HuH-7.5 (cell line): Measurements from ENCODE around the gene KRTAP5-4.

Experiments used
- DNase-seq: peaks from one replicate; pipeline ENCODE4 v3.0.0; 2011; ENCODE audit warnings: low spot score

Gene KRTAP5-4

DNA sequence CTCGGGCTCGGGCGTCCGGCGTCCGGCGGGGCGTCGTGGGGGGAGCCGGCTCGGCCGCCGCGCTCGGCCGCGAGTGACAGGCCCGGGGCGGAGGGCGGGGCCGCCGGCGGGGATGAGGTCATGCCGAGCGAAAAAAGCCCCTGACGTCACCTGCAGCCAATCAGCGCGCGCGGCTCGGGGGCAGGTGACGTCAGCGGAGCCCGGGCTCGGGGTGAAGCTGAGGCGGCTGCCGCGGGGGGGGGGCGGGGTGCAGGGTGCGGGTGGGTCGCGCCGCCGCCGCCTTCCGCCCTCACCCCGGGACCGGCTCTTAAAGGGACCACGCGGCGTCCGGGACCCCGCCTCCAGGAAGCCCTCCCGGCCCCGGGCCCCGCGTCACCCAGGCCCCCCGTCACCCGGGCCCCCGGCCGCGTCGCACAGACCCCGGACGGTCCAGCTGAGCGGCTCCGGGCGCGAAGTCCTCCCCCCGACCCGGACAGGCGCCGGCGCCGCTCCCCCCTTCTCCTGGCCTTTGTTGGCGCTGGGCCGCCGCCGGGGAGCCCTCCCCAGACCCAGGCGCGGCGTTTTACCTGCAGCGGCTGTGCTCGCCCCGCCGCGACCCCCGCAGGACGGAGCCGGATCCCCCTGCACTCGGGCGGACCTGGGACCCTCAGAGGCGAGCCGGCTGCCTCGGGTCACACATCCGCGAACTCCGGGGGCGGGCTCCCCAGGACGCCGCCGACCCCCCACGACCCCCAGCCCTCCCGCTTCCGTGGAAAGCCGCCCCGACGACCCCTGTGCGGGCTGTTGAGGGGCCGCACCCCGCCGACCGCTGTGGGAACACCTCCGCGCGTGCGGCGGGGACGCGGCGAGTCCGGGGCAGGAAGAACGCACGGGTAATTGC is 49.5 kb downstream of the KRTAP5-4 start, which contains the start of gene DUSP8:
DUSP8 (minus strand) TSS at position 75 of the 880 bp plus-strand sequence. CDS start 6,445 bp downstream, outside the sequence.
- peak; percentile 95 for DNase-seq

DNA sequence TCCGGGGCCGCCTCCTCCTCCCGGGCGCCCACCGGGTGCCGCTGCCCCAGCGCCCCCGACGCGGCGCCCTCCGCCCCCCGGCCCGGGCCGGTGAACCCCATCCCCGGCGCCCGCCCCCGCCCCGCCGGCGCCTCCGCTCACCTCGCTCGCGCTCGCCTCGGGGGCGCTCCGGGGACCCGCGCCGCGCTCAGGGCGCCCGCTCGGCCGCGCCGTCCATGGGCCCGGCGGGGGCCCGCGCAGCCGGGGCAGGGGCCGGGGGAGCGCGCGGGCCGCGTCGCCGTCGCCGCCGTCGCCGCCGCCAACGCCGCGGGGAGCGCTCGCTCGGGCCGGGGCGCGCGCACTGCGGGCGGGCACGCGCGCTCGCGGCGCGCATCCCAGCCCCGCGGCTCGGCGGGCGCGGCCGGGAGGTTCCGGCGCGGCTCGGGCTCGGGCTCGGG is 50.2 kb downstream of the KRTAP5-4 start:
- no peak for DNase-seq
